Pancreas (tissue), 10 donors: ENCODE measurements around the gene S1PR2. TPM values are rescaled to one million over a fixed set of nuclear protein-coding genes. Genes with fewer than 3 reads are reported as not detected.

ENCODE experiments used
- ATAC-seq, 4 donors: fragments of 200-7000 bp; cut with Tn5 transposase; one replicate each; pipeline versions ENCODE4 v1.8.0 to v1.9.1; 2020; ENCODE audit warnings: mild to moderate bottlenecking in 4 of 4, moderate library complexity in 4 of 4
- DNase-seq, 6 donors: peaks; one replicate each; pipeline ENCODE4 v3.0.0-alpha.2; 2020
- FAIRE-seq: peaks from 2 replicates; lab custom pipeline; 2012; peaks lifted over from hg19 to GRCh38; lab: Jason Lieb, UNC
- H3K27ac ChIP-seq, 4 donors: fragments of 200-600 bp; sonication (generic); 1 replicate in 3 of 4; 2 replicates in 1 of 4; pipeline versions ENCODE4 v1.5.0 to v1.8.0; 2020
- H3K27me3 ChIP-seq, 4 donors: fragments of 200-600 bp; one replicate each; pipeline ENCODE4 v1.8.0; 2021
- H3K36me3 ChIP-seq, 3 donors: fragments of 200-600 bp; sonication (generic) in 1 of 3; one replicate each; pipeline versions ENCODE4 v1.5.0 to v1.8.0; 2020 to 2021
- H3K4me1 ChIP-seq, 3 donors: fragments of 200-600 bp; one replicate each; pipeline ENCODE4 v1.8.0; 2021
- H3K4me3 ChIP-seq, 4 donors: fragments of 200-600 bp; sonication (generic) in 2 of 4; one replicate each; pipeline versions ENCODE4 v1.5.0 to v1.8.0; 2020 to 2021
- H3K9me3 ChIP-seq, 4 donors: fragments of 200-600 bp; one replicate each; pipeline ENCODE4 v1.8.0; 2021
- WGBS, 2 donors: extraction: QIAGEN DNeasy Blood & Tissue Kit; methylation state at CpG; one replicate each; pipeline ENCODE4 v1.1.7; 2013; 5-methylcytosine and 5-hydroxymethylcytosine counted together
- intact Hi-C, 3 donors: fragments of 100-400 bp; cut with DNase I; formaldehyde crosslinking; loops; one replicate each; pipeline versions ENCODE4 v1.11.1 to v1.14.2; 2022
- polyA plus RNA-seq, 2 donors: library from polyadenylated mRNA; stranded (reverse); fragments of 200-250 nt; gene quantifications; one replicate each; pipeline ENCODE4 v1.2.3, GENCODE V29; 2013
- total RNA-seq, 6 donors: library from RNA; stranded (reverse); fragmentation: NEBNext Ultra II Directional in 4 of 6; extraction: Animal tissue kit (Norgen Biotek cat#: 25700) in 4 of 6; gene quantifications; one replicate each; pipeline versions ENCODE4 v1.2.1 to v1.2.4, GENCODE V29; 2021 to 2023
- TF ChIP-seq, protein P1 (sequence below), 4 donors: fragments of 200-600 bp; sonication (generic) in 3 of 4; IDR thresholded peaks; one replicate each; pipeline versions ENCODE4 v1.5.0 to v1.8.0; 2021; ENCODE audit warnings: antibody characterized with exemption in 4 of 4
- donor health status: healthy with polysubstance abuse.
- donor health status: DM: no; HTN: no; CAD: no; lungs with moderate emphysema.
- donor health status: DM: no; HTN: no; CAD: no.
- donor health status: control.
- donor health status: control.
- donor health status: Bipolar disorder and iron deficiency.
- donor health status: DM: yes; HTN: yes; CAD: no.
- donor health status: DM: no; HTN: no; CAD: no.
- donor health status: DM: no; HTN: no; CAD: no.
- donor health status: DM: yes; HTN: yes; CAD: no.

The S1PR2 gene
- total and polyA plus RNA-seq, 8 donors = 1.6 to 4.8 (median 2.4) TPM

DNA sequence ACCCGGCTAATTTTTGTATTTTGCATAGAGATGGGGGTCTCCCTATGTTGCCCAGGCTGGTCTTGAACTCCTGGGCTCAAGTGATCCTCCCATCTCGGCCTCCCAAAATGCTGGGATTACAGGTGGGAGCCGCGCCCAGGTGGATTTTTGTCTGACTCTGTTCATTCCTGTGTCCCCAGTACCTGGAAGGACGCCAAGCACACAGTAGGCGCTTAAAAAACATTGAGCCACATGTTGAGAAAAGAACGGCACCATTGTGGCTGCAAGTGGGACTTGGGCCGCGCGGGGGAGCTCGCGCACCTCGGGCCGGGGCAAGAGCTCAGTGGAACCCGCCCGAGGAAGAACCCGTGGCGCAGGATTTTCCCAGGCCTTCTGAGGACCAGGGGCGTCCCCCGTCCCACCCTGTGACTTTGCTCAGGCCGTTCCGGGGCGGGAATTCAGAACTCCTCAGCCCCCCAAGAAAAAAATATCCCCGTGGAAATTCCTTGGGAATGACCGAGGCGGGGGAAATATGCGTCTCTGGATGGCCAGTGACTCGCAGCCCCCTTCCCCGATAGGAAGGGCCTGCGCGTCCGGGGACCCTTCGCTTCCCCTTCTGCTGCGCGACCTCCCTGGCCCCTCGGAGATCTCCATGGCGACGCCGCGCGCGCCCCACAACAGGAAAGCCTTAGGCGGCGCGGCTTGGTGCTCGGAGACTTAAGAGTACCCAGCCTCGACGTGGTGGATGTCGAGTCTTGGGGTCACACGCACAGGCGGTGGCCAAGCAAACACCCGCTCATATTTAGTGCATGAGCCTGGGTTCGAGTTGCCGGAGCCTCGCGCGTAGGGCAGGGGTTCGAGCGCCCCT is 38.4 kb upstream of the S1PR2 start:
- H3K36me3 ChIP-seq = no peaks in the 10 kb centered on the region
- no peak for FAIRE-seq
- peak overlapping the region in 3 of 4 donors; percentile 31 to 86 (median 83) for H3K27ac ChIP-seq
- peak; percentile 82 to 87 (median 85) for ATAC-seq
- TF ChIP-seq, protein P1, sequence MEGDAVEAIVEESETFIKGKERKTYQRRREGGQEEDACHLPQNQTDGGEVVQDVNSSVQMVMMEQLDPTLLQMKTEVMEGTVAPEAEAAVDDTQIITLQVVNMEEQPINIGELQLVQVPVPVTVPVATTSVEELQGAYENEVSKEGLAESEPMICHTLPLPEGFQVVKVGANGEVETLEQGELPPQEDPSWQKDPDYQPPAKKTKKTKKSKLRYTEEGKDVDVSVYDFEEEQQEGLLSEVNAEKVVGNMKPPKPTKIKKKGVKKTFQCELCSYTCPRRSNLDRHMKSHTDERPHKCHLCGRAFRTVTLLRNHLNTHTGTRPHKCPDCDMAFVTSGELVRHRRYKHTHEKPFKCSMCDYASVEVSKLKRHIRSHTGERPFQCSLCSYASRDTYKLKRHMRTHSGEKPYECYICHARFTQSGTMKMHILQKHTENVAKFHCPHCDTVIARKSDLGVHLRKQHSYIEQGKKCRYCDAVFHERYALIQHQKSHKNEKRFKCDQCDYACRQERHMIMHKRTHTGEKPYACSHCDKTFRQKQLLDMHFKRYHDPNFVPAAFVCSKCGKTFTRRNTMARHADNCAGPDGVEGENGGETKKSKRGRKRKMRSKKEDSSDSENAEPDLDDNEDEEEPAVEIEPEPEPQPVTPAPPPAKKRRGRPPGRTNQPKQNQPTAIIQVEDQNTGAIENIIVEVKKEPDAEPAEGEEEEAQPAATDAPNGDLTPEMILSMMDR (IDR thresholded peaks at IDR 0.05) = peak; percentile 75 to 91 (median 82)
- no peaks in the 10 kb centered on the region for H3K27me3 ChIP-seq
- intact Hi-C loops = loop anchor here (2.0 to 10.0 kb wide), 3 partner anchors 118 to 125 kb away; no protein-coding TSS in a partner anchor
- H3K4me1 ChIP-seq = peaks cover 0 to 10% (median 6%) of the 10 kb centered on the region in 3 donors
- WGBS, 2 donors = 4 to 6% methylated on average over 59 of the region's 59 CpGs
- DNase-seq = peak; percentile 66 to 95 (median 81)
- no peaks in the 10 kb centered on the region for H3K9me3 ChIP-seq
- peak overlapping the region in 3 of 4 donors; percentile 14 to 52 (median 33) for H3K4me3 ChIP-seq

DNA sequence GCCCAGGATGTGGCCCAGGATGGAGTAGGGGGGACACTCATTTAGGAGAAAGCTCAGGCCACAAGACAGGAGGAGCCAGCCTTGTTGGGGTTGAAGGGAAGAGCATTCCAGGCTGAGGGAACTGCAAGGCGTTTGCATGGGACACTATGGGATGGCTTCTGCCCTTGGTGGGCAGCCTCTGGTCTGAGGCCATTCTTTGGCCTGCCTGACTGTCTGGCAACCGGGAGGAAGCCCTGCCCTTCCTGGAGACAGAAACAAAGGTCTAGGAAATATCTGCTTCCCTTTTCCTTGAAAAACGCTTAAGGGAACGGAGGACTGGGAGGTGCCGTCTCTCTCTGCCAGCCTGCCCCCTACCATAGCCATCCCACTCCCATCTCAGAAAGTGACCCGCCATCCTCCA is 36.9 kb upstream of the S1PR2 start:
- TF ChIP-seq, protein P1 (IDR thresholded peaks at IDR 0.05) = no peak
- no peak for FAIRE-seq
- ATAC-seq = no peak
- Histone ChIP-seq H3K27ac (no peak overlapping the region), H3K4me1 (peaks cover 0 to 10% (median 6%) of the 10 kb centered on the region in 3 donors), H3K27me3 (no peaks in the 10 kb centered on the region), H3K4me3 (no peak overlapping the region), H3K9me3 (no peaks in the 10 kb centered on the region), H3K36me3 (no peaks in the 10 kb centered on the region)
- intact Hi-C loops = loop anchor here in 1 of 3 donors (2.0 kb wide), 1 partner anchor 121 kb away; no protein-coding TSS in a partner anchor
- DNase-seq = no peak
- WGBS, 2 donors = 60 to 68% methylated on average over 6 of the region's 6 CpGs

DNA sequence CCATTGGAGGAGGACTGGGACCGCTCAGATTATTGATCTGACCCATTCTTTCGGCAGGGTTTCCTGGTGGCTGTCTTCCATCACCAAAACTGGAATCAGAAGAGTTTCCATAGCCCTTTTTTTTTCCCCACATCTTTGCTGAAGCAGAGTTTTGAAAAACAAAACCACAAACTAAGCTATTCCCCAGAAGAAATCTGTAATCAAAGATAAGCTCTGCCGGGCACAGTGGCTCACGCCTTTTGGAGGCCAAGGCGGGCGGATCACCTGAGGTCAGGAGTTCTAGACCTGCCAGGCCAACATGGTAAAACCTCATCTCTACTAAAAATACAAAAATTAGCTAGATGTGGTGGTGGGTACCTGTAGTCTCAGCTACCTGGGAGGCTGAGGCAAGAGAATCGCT is 35.6 kb upstream of the S1PR2 start:
- Histone ChIP-seq H3K27me3 (no peaks in the 10 kb centered on the region), H3K4me1 (peaks cover 0 to 10% (median 6%) of the 10 kb centered on the region in 3 donors), H3K36me3 (no peaks in the 10 kb centered on the region), H3K27ac (peak overlapping the region in 2 of 4 donors; percentile 34 to 39), H3K4me3 (no peak overlapping the region), H3K9me3 (no peaks in the 10 kb centered on the region)
- WGBS, 2 donors = 50 to 56% methylated on average over 7 of the region's 7 CpGs
- FAIRE-seq (no peak), ATAC-seq (no peak), DNase-seq (no peak)
- TF ChIP-seq, protein P1 (IDR thresholded peaks at IDR 0.05) = no peak
- intact Hi-C loops = no loop called here

DNA sequence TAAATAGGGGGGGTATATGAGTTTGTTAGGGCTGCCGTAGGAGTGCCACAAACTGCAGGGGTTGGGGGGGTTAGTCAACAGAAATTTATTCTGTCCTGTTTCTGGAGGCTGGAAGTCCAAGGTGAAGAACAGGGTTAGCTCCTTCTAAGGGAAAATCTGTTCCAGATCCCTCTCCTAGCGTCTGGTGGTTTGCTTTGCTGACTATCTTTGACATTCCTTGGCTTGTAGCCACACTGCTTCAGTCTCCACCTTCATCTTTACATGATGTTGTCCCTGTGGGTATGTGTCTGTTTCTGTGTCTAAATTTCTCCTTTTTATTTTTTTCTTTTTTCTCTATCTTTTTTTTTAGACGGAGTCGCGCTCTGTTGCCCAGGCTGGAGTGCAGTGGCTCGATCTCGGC is 31.6 kb upstream of the S1PR2 start:
- TF ChIP-seq, protein P1 (IDR thresholded peaks at IDR 0.05) = no peak
- FAIRE-seq = no peak

More for the DNA sequence above, 31.6 kb upstream of the S1PR2 start:
- WGBS, 2 donors = 70 to 75% methylated on average over 7 of the region's 7 CpGs
- ATAC-seq (no peak), DNase-seq (no peak)
- H3K9me3 ChIP-seq = no peaks in the 10 kb centered on the region
- intact Hi-C loops = no loop called here
- H3K36me3 ChIP-seq = peaks cover 0 to 4% (median 0%) of the 10 kb centered on the region in 3 donors
- no peaks in the 10 kb centered on the region for H3K27me3 ChIP-seq
- H3K27ac ChIP-seq = no peak overlapping the region
- no peak overlapping the region for H3K4me3 ChIP-seq
- H3K4me1 ChIP-seq = no peaks in the 10 kb centered on the region
